ENCODE measurements around the gene PARP16.
A peak's percentile ranks its signal among the peaks of the same experiment; 100 is the strongest.

PARP16 gene

GRCh38 chr15:65302061-65302460 is 15.4 kb upstream of the PARP16 start:
- no peak overlapping the region for H2AFZ ChIP-seq (ENCODE audit: low read depth, low read length)
- H3K36me3 ChIP-seq (ENCODE audit: insufficient read depth, low read length), result no peaks in the 10 kb centered on the region
- peaks cover 18% of the 10 kb centered on the region for H3K79me2 ChIP-seq (ENCODE audit: insufficient read depth, low read length)
- no peak overlapping the region for H3K9ac ChIP-seq (ENCODE audit: low read depth, low read length)
- no peak overlapping the region for H3K4me3 ChIP-seq (ENCODE audit: low read depth in 1 of 2, low read length in 2 of 2)
- H3K27me3 ChIP-seq (ENCODE audit: insufficient read depth, low read length, poor library complexity), result no peaks in the 10 kb centered on the region
- H3K27ac ChIP-seq (ENCODE audit: low read length), result no peak overlapping the region
- H3K4me2 ChIP-seq (ENCODE audit: insufficient read depth, low read length), result no peak overlapping the region
- no peak for TF ChIP-seq EZH2 (IDR thresholded peaks at IDR 0.05; ENCODE audit: borderline replicate concordance, low read depth, low read length, severe bottlenecking)
- no peak for TF ChIP-seq CTCF (IDR thresholded peaks at IDR 0.05; ENCODE audit: borderline replicate concordance, extremely low read depth, low read length, poor library complexity, severe bottlenecking)
- no peaks in the 10 kb centered on the region for H4K20me1 ChIP-seq (ENCODE audit: insufficient read depth, low read length)
- no peaks in the 10 kb centered on the region for H3K9me3 ChIP-seq (ENCODE audit: insufficient read depth, low read length, severe bottlenecking)
- ATAC-seq (ENCODE audit: insufficient read depth, low read depth) (no peak), DNase-seq (no peak)
- peaks cover 57% of the 10 kb centered on the region for H3K4me1 ChIP-seq (ENCODE audit: insufficient read depth, low read length)

- Histone ChIP-seq H3K27me3 (ENCODE audit: insufficient read depth, low read length, poor library complexity) (no peaks in the 10 kb centered on the region), H4K20me1 (ENCODE audit: insufficient read depth, low read length) (no peaks in the 10 kb centered on the region), H3K4me1 (ENCODE audit: insufficient read depth, low read length) (peaks cover 56% of the 10 kb centered on the region), H3K36me3 (ENCODE audit: insufficient read depth, low read length) (no peaks in the 10 kb centered on the region), H3K4me3 (ENCODE audit: low read depth in 1 of 2, low read length in 2 of 2) (no peak overlapping the region), H3K27ac (ENCODE audit: low read length) (peak overlapping the region; percentile 66; the same call in 1 of the 2 replicates), H3K9ac (ENCODE audit: low read depth, low read length) (0 out of 2 replicates have a peak overlapping the region, but pooled peaks have one; percentile 9), H2AFZ (ENCODE audit: low read depth, low read length) (no peak overlapping the region), H3K4me2 (ENCODE audit: insufficient read depth, low read length) (no peak overlapping the region), H3K79me2 (ENCODE audit: insufficient read depth, low read length) (peaks cover 18% of the 10 kb centered on the region), H3K9me3 (ENCODE audit: insufficient read depth, low read length, severe bottlenecking) (no peaks in the 10 kb centered on the region)
- ATAC-seq (ENCODE audit: insufficient read depth, low read depth), result no peak
- DNase-seq, result no peak
- TF ChIP-seq CTCF (IDR thresholded peaks at IDR 0.05; ENCODE audit: borderline replicate concordance, extremely low read depth, low read length, poor library complexity, severe bottlenecking), result no peak
- no peak for TF ChIP-seq EZH2 (IDR thresholded peaks at IDR 0.05; ENCODE audit: borderline replicate concordance, low read depth, low read length, severe bottlenecking)
These were observed 14.3 kb upstream of the PARP16 start for GRCh38 chr15:65300924-65301441.

DNA sequence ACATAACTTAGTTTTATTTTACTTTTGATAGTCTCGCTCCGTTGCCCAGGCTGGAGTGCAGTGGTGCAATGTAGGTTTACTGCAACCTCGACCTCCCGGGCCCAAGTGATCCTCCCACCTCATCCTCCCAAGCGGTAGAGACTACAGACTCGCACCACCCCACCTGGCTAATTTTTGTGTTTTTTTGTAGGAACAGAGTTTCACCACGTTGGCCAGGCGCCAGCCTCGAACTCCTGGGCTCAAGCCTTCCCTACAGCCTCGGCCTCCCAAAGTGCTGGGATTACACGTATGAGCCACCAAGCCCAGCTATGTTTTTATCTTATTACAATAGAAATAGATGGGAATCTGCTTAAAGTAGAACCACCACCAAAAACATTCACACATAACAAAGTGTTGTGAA is 12.0 kb upstream of the PARP16 start:
- Histone ChIP-seq H2AFZ (ENCODE audit: low read depth, low read length) (no peak overlapping the region), H3K27me3 (ENCODE audit: insufficient read depth, low read length, poor library complexity) (no peaks in the 10 kb centered on the region), H4K20me1 (ENCODE audit: insufficient read depth, low read length) (no peaks in the 10 kb centered on the region), H3K9ac (ENCODE audit: low read depth, low read length) (peak overlapping the region; percentile 57), H3K36me3 (ENCODE audit: insufficient read depth, low read length) (no peaks in the 10 kb centered on the region), H3K27ac (ENCODE audit: low read length) (peak overlapping the region; percentile 68; the same call in 1 of the 2 replicates), H3K9me3 (ENCODE audit: insufficient read depth, low read length, severe bottlenecking) (no peaks in the 10 kb centered on the region), H3K79me2 (ENCODE audit: insufficient read depth, low read length) (peaks cover 18% of the 10 kb centered on the region), H3K4me3 (ENCODE audit: low read depth in 1 of 2, low read length in 2 of 2) (peak overlapping the region; percentile 7 to 58; a peak in 3 of 4 replicates), H3K4me1 (ENCODE audit: insufficient read depth, low read length) (peaks cover 46% of the 10 kb centered on the region), H3K4me2 (ENCODE audit: insufficient read depth, low read length) (peak overlapping the region; percentile 64)
- ATAC-seq (ENCODE audit: insufficient read depth, low read depth) (no peak), DNase-seq (no peak)
- TF ChIP-seq CTCF (IDR thresholded peaks at IDR 0.05; ENCODE audit: borderline replicate concordance, extremely low read depth, low read length, poor library complexity, severe bottlenecking) (no peak), EZH2 (IDR thresholded peaks at IDR 0.05; ENCODE audit: borderline replicate concordance, low read depth, low read length, severe bottlenecking) (no peak)

Data from DND-41 (cell line).